HepG2 (cell line): ENCODE results near the gene MINDY2. TPM values are rescaled to one million over a fixed set of nuclear protein-coding genes. Genes with fewer than 3 reads are reported as not detected.

Experiments used
- BHLHE40 ChIP-seq: IDR thresholded peaks from 2 replicates; pipeline ENCODE4 v1.6.1; 2011; ENCODE audit warnings: low read length, improper control_type of control experiment
- FOXJ3 ChIP-seq: sonication (generic); formaldehyde crosslinking; IDR thresholded peaks from 2 replicates; pipeline ENCODE4 v1.4.0; 2020; ENCODE audit warnings: missing genetic modification reagents, mild to moderate bottlenecking, borderline replicate concordance
- GTF2F1 ChIP-seq: fragments of 150-350 bp; IDR thresholded peaks from 2 replicates; pipeline ENCODE4 v1.6.1; 2014; ENCODE audit warnings: low read length
- HDAC2 ChIP-seq: sonication (generic); formaldehyde crosslinking; IDR thresholded peaks from 2 replicates; pipeline ENCODE4 v1.4.0; 2020; ENCODE audit warnings: missing genetic modification reagents
- HNF4A ChIP-seq: sonication (generic); formaldehyde crosslinking; IDR thresholded peaks from 2 replicates; pipeline ENCODE4 v1.4.0; 2020; ENCODE audit warnings: missing genetic modification reagents
- HNRNPLL ChIP-seq: fragments of 200-400 bp; formaldehyde crosslinking; IDR thresholded peaks from 2 replicates; pipeline ENCODE4 v1.6.1; 2017; ENCODE audit warnings: mild to moderate bottlenecking, low read depth, low read length; ENCODE audit not compliant: poor library complexity, severe bottlenecking
- KLF12 ChIP-seq: sonication (generic); formaldehyde crosslinking; IDR thresholded peaks from 2 replicates; pipeline ENCODE4 v1.4.0; 2020; ENCODE audit warnings: missing genetic modification reagents, borderline replicate concordance
- KMT2B ChIP-seq: IDR thresholded peaks from 2 replicates; pipeline ENCODE4 v1.6.1; 2016; ENCODE audit warnings: missing genetic modification reagents, missing compliant biosample characterization
- NCOA5 ChIP-seq: sonication (generic); formaldehyde crosslinking; IDR thresholded peaks from 2 replicates; pipeline ENCODE4 v1.4.0; 2020; ENCODE audit warnings: missing genetic modification reagents
- NR2F1 ChIP-seq, 2 experiments: fragments of 450-650 bp in 1 of 2; formaldehyde crosslinking in 1 of 2; IDR thresholded peaks; 2 replicates each; pipeline versions ENCODE4 v1.5.0 to v1.6.1; 2016 to 2020; ENCODE audit warnings: mild to moderate bottlenecking in 1 of 2, missing compliant biosample characterization in 1 of 2, missing genetic modification reagents in 1 of 2, moderate library complexity in 1 of 2
- NR2F2 ChIP-seq: IDR thresholded peaks from 2 replicates; pipeline ENCODE4 v1.6.1; 2012; ENCODE audit warnings: low read depth, inconsistent platforms, borderline replicate concordance
- PAWR ChIP-seq: sonication (generic); formaldehyde crosslinking; IDR thresholded peaks from 2 replicates; pipeline ENCODE4 v1.4.0; 2020; ENCODE audit warnings: missing genetic modification reagents, mild to moderate bottlenecking, borderline replicate concordance
- POLR2AphosphoS2 ChIP-seq: IDR thresholded peaks from 2 replicates; pipeline ENCODE4 v1.6.1; 2011; ENCODE audit warnings: low read depth, low read length, improper control_type of control experiment
- TCF7 ChIP-seq: sonication (generic); IDR thresholded peaks from 2 replicates; pipeline ENCODE4 v1.6.1; 2016; ENCODE audit warnings: antibody characterized with exemption, low read depth
- TEAD2 ChIP-seq: sonication (generic); formaldehyde crosslinking; IDR thresholded peaks from 2 replicates; pipeline ENCODE4 v1.9.0; 2021; ENCODE audit warnings: missing genetic modification reagents
- ZKSCAN8 ChIP-seq: IDR thresholded peaks from 2 replicates; pipeline ENCODE4 v1.6.1; 2016; ENCODE audit warnings: borderline replicate concordance, missing genetic modification reagents, missing compliant biosample characterization
- ZNF292 ChIP-seq: sonication (generic); formaldehyde crosslinking; IDR thresholded peaks from 2 replicates; pipeline ENCODE4 v1.8.1; 2022; ENCODE audit warnings: mild to moderate bottlenecking, low read depth, missing genetic modification reagents, borderline replicate concordance
- ZNF296 ChIP-seq: sonication (generic); formaldehyde crosslinking; conservative IDR thresholded peaks from 2 replicates; pipeline ENCODE4 v1.5.0; 2020; ENCODE audit warnings: mild to moderate bottlenecking, missing genetic modification reagents
- ZNF33B ChIP-seq: sonication (generic); formaldehyde crosslinking; IDR thresholded peaks from 2 replicates; pipeline ENCODE4 v1.5.1; 2020; ENCODE audit warnings: mild to moderate bottlenecking, missing genetic modification reagents
- ZNF589 ChIP-seq: sonication (generic); formaldehyde crosslinking; conservative IDR thresholded peaks from 2 replicates; pipeline ENCODE4 v1.8.0; 2022; ENCODE audit warnings: mild to moderate bottlenecking, moderate library complexity, missing genetic modification reagents
- ZNF768 ChIP-seq: sonication (generic); formaldehyde crosslinking; IDR thresholded peaks from 2 replicates; pipeline ENCODE4 v1.4.0; 2020; ENCODE audit warnings: missing genetic modification reagents
- polyA plus RNA-seq, 8 experiments: library from polyadenylated mRNA; depleted of rRNA in 3 of 8; stranded (reverse) in 7 of 8; unstranded in 1 of 8; fragments of >200 nt; fragmentation: Illumina TruSeq in 4 of 8; extraction: Trizol in 4 of 8; gene quantifications; 2 replicates each; pipeline versions ENCODE4 v1.2.1 to v1.2.3, GENCODE V29; 2011 to 2016; ENCODE audit warnings: low read depth in 4 of 8, missing spikeins in 1 of 8, mixed read lengths in 1 of 8; ENCODE audit not compliant: insufficient read depth in 1 of 8
- total RNA-seq, 5 experiments: library from RNA; depleted of rRNA; stranded (reverse); fragments of >200 nt; fragmentation: Illumina TruSeq; extraction: Trizol; gene quantifications; 2 replicates each; pipeline ENCODE4 v1.2.3, GENCODE V29; 2016; ENCODE audit warnings: low read depth in 1 of 5
- TF ChIP-seq, protein P1 (sequence below): sonication (generic); formaldehyde crosslinking; IDR thresholded peaks from 2 replicates; pipeline ENCODE4 v1.4.0; 2020; ENCODE audit warnings: missing genetic modification reagents, low read depth, mild to moderate bottlenecking, borderline replicate concordance
- TF ChIP-seq, protein P2 (sequence below), 2 experiments: fragments of 450-650 bp in 1 of 2; sonication (generic) in 1 of 2; formaldehyde crosslinking; IDR thresholded peaks; 2 replicates each; pipeline versions ENCODE4 v1.5.0 to v1.8.0; 2020 to 2022; ENCODE audit warnings: mild to moderate bottlenecking in 1 of 2, missing genetic modification reagents in 1 of 2
- TF ChIP-seq, protein P3 (sequence below): sonication (generic); formaldehyde crosslinking; IDR thresholded peaks from 2 replicates; pipeline ENCODE4 v1.4.0; 2020; ENCODE audit warnings: missing genetic modification reagents
- TF ChIP-seq, protein P4 (sequence below): sonication (generic); formaldehyde crosslinking; IDR thresholded peaks from 2 replicates; pipeline ENCODE4 v1.8.0; 2022; ENCODE audit warnings: mild to moderate bottlenecking, missing genetic modification reagents

Gene MINDY2
- total and polyA plus RNA-seq, 2 of the 13 experiments (the other 11 are each of a cell fraction or from before 2014, with no cell fraction given), result 7.2 to 12.6 TPM

DNA sequence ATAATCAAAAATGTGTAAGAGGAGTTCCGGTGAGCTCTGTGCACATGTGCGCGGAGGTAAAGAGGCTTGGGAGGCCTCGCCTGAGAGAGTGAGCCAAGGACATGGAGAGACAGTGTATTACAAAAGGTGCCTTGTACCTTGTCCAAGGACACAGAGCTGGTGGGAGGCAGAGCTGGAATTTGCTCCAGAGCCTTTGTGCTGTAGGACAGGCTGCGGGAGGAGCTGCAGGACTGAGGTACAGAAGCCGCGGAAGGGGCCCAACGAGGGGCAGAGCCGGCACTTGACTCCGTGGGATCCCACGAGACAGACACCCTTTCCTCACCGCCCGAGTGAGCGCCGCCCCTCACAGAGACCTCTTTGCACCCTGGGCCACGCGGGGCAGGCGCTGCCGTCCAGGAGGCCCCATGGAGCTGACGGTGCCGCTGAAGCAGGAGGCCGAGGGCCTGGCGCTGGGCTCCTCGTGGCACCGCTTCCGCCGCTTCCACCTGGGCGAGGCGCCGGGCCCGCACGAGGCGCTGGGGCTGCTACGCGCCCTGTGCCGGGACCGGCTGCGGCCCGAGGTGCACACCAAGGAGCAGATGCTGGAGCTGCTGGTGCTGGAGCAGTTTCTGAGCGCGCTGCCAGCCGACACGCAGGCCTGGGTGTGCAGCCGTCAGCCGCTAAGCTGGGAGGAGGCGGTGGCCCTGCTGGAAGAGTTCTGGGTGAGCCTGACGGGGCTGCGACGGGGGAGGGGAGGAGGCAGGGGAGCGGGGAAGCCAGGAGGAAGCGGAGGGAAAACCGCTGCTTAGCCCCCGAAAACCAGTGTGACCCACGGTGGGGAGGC, 93.7 kb downstream of the MINDY2 start (continued):
- TF ChIP-seq, protein P1, sequence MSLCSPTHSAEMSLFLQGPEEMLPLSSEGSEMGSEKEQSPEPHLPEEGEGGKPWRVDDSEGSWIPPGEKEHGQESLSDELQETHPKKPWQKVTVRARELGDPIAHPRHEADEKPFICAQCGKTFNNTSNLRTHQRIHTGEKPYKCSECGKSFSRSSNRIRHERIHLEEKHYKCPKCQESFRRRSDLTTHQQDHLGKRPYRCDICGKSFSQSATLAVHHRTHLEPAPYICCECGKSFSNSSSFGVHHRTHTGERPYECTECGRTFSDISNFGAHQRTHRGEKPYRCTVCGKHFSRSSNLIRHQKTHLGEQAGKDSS (CRISPR knock-in tag), result peak; percentile 81; the same call in 1 of the 2 replicates
- TF ChIP-seq ZNF292 (CRISPR knock-in tag) (peak; percentile 85), ZNF33B (CRISPR knock-in tag) (peak; percentile 73; the same call in 1 of the 2 replicates), GTF2F1 (0 out of 2 replicates have a peak, but pooled peaks have one; percentile 33), NR2F1 (CRISPR knock-in tag; IDR thresholded peaks at IDR 0.05) (no peak), KMT2B (CRISPR knock-in tag) (peak; percentile 70), ZKSCAN8 (0 out of 2 replicates have a peak, but pooled peaks have one; percentile 39), ZNF768 (CRISPR knock-in tag) (peak; percentile 72; the same call in 1 of the 2 replicates), ZNF296 (CRISPR knock-in tag) (0 out of 2 replicates have a peak, but pooled peaks have one; percentile 31), HDAC2 (CRISPR knock-in tag) (peak; percentile 81), HNF4A (CRISPR knock-in tag) (peak; percentile 95), TEAD2 (CRISPR knock-in tag) (peak; percentile 61; the same call in 1 of the 2 replicates), PAWR (no peak), NR2F2 (peak; percentile 53; the same call in 1 of the 2 replicates), HNRNPLL (peak; percentile 70), TCF7 (0 out of 2 replicates have a peak, but pooled peaks have one; percentile 4), FOXJ3 (CRISPR knock-in tag) (peak; percentile 52; the same call in 1 of the 2 replicates), NCOA5 (CRISPR knock-in tag) (no peak), KLF12 (CRISPR knock-in tag) (peak; percentile 36; the same call in 1 of the 2 replicates), BHLHE40 (no peak), POLR2AphosphoS2 (peak; percentile 34; the same call in 1 of the 2 replicates), ZNF589 (peak; percentile 87; the same call in 1 of the 2 replicates)
- TF ChIP-seq, protein P2, sequence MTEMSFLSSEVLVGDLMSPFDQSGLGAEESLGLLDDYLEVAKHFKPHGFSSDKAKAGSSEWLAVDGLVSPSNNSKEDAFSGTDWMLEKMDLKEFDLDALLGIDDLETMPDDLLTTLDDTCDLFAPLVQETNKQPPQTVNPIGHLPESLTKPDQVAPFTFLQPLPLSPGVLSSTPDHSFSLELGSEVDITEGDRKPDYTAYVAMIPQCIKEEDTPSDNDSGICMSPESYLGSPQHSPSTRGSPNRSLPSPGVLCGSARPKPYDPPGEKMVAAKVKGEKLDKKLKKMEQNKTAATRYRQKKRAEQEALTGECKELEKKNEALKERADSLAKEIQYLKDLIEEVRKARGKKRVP (CRISPR knock-in tag; IDR thresholded peaks at IDR 0.05), result peak in 1 of 2 experiments; percentile 32; a peak in 1 of 4 replicates
- TF ChIP-seq, protein P3, sequence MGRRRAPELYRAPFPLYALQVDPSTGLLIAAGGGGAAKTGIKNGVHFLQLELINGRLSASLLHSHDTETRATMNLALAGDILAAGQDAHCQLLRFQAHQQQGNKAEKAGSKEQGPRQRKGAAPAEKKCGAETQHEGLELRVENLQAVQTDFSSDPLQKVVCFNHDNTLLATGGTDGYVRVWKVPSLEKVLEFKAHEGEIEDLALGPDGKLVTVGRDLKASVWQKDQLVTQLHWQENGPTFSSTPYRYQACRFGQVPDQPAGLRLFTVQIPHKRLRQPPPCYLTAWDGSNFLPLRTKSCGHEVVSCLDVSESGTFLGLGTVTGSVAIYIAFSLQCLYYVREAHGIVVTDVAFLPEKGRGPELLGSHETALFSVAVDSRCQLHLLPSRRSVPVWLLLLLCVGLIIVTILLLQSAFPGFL (CRISPR knock-in tag), result no peak
- TF ChIP-seq, protein P4, sequence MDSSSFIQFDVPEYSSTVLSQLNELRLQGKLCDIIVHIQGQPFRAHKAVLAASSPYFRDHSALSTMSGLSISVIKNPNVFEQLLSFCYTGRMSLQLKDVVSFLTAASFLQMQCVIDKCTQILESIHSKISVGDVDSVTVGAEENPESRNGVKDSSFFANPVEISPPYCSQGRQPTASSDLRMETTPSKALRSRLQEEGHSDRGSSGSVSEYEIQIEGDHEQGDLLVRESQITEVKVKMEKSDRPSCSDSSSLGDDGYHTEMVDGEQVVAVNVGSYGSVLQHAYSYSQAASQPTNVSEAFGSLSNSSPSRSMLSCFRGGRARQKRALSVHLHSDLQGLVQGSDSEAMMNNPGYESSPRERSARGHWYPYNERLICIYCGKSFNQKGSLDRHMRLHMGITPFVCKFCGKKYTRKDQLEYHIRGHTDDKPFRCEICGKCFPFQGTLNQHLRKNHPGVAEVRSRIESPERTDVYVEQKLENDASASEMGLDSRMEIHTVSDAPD (CRISPR knock-in tag), result peak; percentile 90
